Measurements from ENCODE around the gene ZBTB5.
"Not testable (repeated sequence)": the region's sequence is repeated elsewhere in the genome, so short reads cannot be mapped to it uniquely, and the experiment has no call there.

Gene ZBTB5

GRCh38 chr9:37447111-37447510, 18.1 kb downstream of the ZBTB5 start:
- DNase-seq = no peak

GRCh38 chr9:37446401-37446800, 18.8 kb downstream of the ZBTB5 start:
- no peak for DNase-seq

- no peak for DNase-seq
These were observed 19.4 kb downstream of the ZBTB5 start for GRCh38 chr9:37445832-37446231.

- DNase-seq = no peak
These were observed 20.4 kb downstream of the ZBTB5 start for GRCh38 chr9:37444890-37445289.

- DNase-seq = no peak
These were observed 21.7 kb downstream of the ZBTB5 start for GRCh38 chr9:37443566-37443965.

GRCh38 chr9:37442556-37442955, 22.7 kb downstream of the ZBTB5 start:
- DNase-seq = no peak

- no peak for DNase-seq
These were observed 23.4 kb downstream of the ZBTB5 start for GRCh38 chr9:37441776-37442370.

GRCh38 chr9:37438359-37438758, 26.9 kb downstream of the ZBTB5 start:
- no peak for DNase-seq

GRCh38 chr9:37437621-37438020, 27.6 kb downstream of the ZBTB5 start:
- no peak for DNase-seq

- DNase-seq = no peak
These were observed 28.2 kb downstream of the ZBTB5 start for GRCh38 chr9:37437010-37437409.

GRCh38 chr9:37436540-37436939, 28.7 kb downstream of the ZBTB5 start:
- DNase-seq = no peak

GRCh38 chr9:37433867-37434371, 31.3 kb downstream of the ZBTB5 start:
- no peak for DNase-seq

- DNase-seq = no peak
These were observed 33.2 kb downstream of the ZBTB5 start for GRCh38 chr9:37432020-37432419.

GRCh38 chr9:37430841-37431597, 34.2 kb downstream of the ZBTB5 start:
- no peak for DNase-seq

- no peak for DNase-seq
These were observed 35.6 kb downstream of the ZBTB5 start for GRCh38 chr9:37429441-37430285.

GRCh38 chr9:37428345-37428744, 36.9 kb downstream of the ZBTB5 start:
- DNase-seq = no peak

GRCh38 chr9:37426846-37427245, 38.4 kb downstream of the ZBTB5 start:
- DNase-seq = no peak

- DNase-seq = not testable (repeated sequence)
These were observed 38.8 kb downstream of the ZBTB5 start for GRCh38 chr9:37426431-37426830.

- no peak for DNase-seq
These were observed 39.9 kb downstream of the ZBTB5 start for GRCh38 chr9:37425298-37425752.

GRCh38 chr9:37424686-37425297, 40.5 kb downstream of the ZBTB5 start:
- DNase-seq = no peak

- no peak for DNase-seq
These were observed 41.0 kb downstream of the ZBTB5 start for GRCh38 chr9:37424204-37424685.

- no peak for DNase-seq
These were observed 41.7 kb downstream of the ZBTB5 start for GRCh38 chr9:37423508-37423907.

Measured in fibroblast of skin of right quadriceps (primary cell).